SK-N-SH (cell line): ENCODE data around the gene LLGL2.

Source experiments
- ELF1 ChIP-seq: IDR thresholded peaks from 2 replicates; pipeline ENCODE4 v1.4.0; 2012
- EP300 ChIP-seq, 2 experiments: IDR thresholded peaks; 2 replicates each; pipeline versions ENCODE4 v1.4.0 to v1.6.1; 2012; ENCODE audit warnings: borderline replicate concordance in 1 of 2, low read depth in 1 of 2, low read length in 1 of 2
- MEF2A ChIP-seq: IDR thresholded peaks from 2 replicates; pipeline ENCODE4 v1.4.0; 2012; ENCODE audit warnings: low read depth, borderline replicate concordance
- MXI1 ChIP-seq: IDR thresholded peaks from 2 replicates; pipeline ENCODE4 v1.6.1; 2012; ENCODE audit warnings: mild to moderate bottlenecking, low read depth, low read length, improper control_type of control experiment
- NRF1 ChIP-seq: IDR thresholded peaks from 2 replicates; pipeline ENCODE4 v1.6.1; 2012; ENCODE audit warnings: low read depth, mild to moderate bottlenecking, low read length
- POLR2AphosphoS5 ChIP-seq: IDR thresholded peaks from 2 replicates; pipeline ENCODE4 v1.6.1; 2012; ENCODE audit warnings: low read depth, low read length
- RXRA ChIP-seq: IDR thresholded peaks from 2 replicates; pipeline ENCODE4 v1.4.0; 2012; ENCODE audit warnings: low read depth, mild to moderate bottlenecking, borderline replicate concordance
- SIN3A ChIP-seq: IDR thresholded peaks from 2 replicates; pipeline ENCODE4 v1.6.1; 2012; ENCODE audit warnings: low read depth, mild to moderate bottlenecking, low read length, moderate library complexity, borderline replicate concordance
- SMC3 ChIP-seq: IDR thresholded peaks from 2 replicates; pipeline ENCODE4 v1.6.1; 2012; ENCODE audit warnings: low read depth, low read length, improper control_type of control experiment
- TAF1 ChIP-seq: IDR thresholded peaks from 2 replicates; pipeline ENCODE4 v1.6.1; 2012; ENCODE audit warnings: low read depth, mild to moderate bottlenecking, low read length, moderate library complexity, borderline replicate concordance
- TCF12 ChIP-seq: IDR thresholded peaks from 2 replicates; pipeline ENCODE4 v1.4.0; 2012
- YY1 ChIP-seq: IDR thresholded peaks from 2 replicates; pipeline ENCODE4 v1.4.0; 2012; ENCODE audit warnings: low read depth, mild to moderate bottlenecking
- TF ChIP-seq, protein P1 (sequence below): fragments of 200-600 bp; sonication (generic); IDR thresholded peaks from 2 replicates; pipeline ENCODE4 v1.6.1; 2017; ENCODE audit warnings: antibody characterized with exemption, mild to moderate bottlenecking, moderate library complexity
- TF ChIP-seq, protein P2 (sequence below): IDR thresholded peaks from 2 replicates; pipeline ENCODE4 v1.4.0; 2012; ENCODE audit warnings: low read depth

DNA sequence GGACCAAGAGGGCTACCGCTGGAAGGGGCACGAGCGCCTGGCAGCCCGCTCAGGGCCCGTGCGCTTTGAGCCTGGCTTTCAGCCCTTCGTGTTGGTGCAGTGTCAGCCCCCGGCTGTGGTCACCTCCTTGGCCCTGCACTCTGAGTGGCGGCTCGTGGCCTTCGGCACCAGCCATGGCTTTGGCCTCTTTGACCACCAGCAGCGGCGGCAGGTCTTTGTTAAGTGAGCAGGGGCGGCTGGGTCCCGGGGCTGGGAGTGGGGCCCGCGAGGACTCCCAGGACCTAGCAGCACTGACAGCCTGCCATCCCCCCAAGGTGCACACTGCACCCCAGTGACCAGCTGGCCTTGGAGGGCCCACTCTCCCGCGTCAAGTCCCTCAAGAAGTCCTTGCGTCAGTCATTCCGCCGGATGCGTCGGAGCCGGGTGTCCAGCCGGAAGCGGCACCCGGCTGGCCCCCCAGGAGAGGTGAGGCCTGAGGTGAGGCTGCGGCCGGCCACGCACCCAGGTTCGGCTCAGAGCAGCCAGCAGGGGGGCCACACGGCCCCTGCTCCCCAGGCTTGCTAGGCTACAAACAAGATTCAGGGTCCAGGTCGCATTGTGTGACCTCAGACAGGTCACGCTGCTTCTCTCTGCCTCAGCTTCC is 44.7 kb downstream of the LLGL2 start:
- TF ChIP-seq, protein P1, sequence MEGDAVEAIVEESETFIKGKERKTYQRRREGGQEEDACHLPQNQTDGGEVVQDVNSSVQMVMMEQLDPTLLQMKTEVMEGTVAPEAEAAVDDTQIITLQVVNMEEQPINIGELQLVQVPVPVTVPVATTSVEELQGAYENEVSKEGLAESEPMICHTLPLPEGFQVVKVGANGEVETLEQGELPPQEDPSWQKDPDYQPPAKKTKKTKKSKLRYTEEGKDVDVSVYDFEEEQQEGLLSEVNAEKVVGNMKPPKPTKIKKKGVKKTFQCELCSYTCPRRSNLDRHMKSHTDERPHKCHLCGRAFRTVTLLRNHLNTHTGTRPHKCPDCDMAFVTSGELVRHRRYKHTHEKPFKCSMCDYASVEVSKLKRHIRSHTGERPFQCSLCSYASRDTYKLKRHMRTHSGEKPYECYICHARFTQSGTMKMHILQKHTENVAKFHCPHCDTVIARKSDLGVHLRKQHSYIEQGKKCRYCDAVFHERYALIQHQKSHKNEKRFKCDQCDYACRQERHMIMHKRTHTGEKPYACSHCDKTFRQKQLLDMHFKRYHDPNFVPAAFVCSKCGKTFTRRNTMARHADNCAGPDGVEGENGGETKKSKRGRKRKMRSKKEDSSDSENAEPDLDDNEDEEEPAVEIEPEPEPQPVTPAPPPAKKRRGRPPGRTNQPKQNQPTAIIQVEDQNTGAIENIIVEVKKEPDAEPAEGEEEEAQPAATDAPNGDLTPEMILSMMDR, result no peak
- TF ChIP-seq POLR2AphosphoS5 (no peak), EP300 (IDR thresholded peaks at IDR 0.05; ENCODE audit: borderline replicate concordance in 1 of 2, low read depth in 1 of 2, low read length in 1 of 2) (no peak), SIN3A (no peak), TAF1 (no peak), NRF1 (no peak), SMC3 (no peak), ELF1 (no peak), YY1 (no peak), TCF12 (no peak), MEF2A (no peak), MXI1 (no peak), RXRA (no peak)
- TF ChIP-seq, protein P2, sequence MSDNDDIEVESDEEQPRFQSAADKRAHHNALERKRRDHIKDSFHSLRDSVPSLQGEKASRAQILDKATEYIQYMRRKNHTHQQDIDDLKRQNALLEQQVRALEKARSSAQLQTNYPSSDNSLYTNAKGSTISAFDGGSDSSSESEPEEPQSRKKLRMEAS, result no peak
